Thoracic aorta (tissue), 2 donors: ENCODE measurements around the gene ST6GAL1. TPM values are rescaled to one million over a fixed set of nuclear protein-coding genes. Genes with fewer than 3 reads are reported as not detected.
"Not testable (repeated sequence)": the region's sequence is repeated elsewhere in the genome, so short reads cannot be mapped to it uniquely, and the experiment has no call there.

Experiments used
- ATAC-seq: fragments of 150-250 bp; one replicate; pipeline ENCODE4 v1.8.0; 2017; ENCODE audit warnings: low read depth; ENCODE audit not compliant: insufficient number of reproducible peaks, low FRiP score
- DNase-seq: peaks from one replicate; pipeline ENCODE4 v3.0.0-alpha.2; 2020; ENCODE audit warnings: low spot score
- H3K27ac ChIP-seq, 2 donors: fragments of 200-600 bp; sonication (generic); 1 replicate in 1 of 2; 2 replicates in 1 of 2; pipeline ENCODE4 v1.5.1; 2016; ENCODE audit warnings: mild to moderate bottlenecking in 2 of 2, moderate library complexity in 2 of 2
- H3K27me3 ChIP-seq: fragments of 200-600 bp; sonication (generic); replicated peaks from 2 replicates; pipeline ENCODE4 v1.6.0; 2016; ENCODE audit warnings: mild to moderate bottlenecking; ENCODE audit not compliant: insufficient read depth
- H3K36me3 ChIP-seq: fragments of 200-600 bp; sonication (generic); one replicate; pipeline ENCODE4 v1.5.1; 2016
- H3K4me1 ChIP-seq, 2 donors: fragments of 200-600 bp; sonication (generic); 1 replicate in 1 of 2; 2 replicates in 1 of 2; pipeline versions ENCODE4 v1.5.1 to v1.6.0; 2016; ENCODE audit warnings: low read depth in 2 of 2, mild to moderate bottlenecking in 1 of 2; ENCODE audit not compliant: control insufficient read depth in 1 of 2
- H3K4me3 ChIP-seq: fragments of 200-600 bp; sonication (generic); 2 replicates; pipeline ENCODE4 v1.5.1; 2016; ENCODE audit warnings: mild to moderate bottlenecking
- H3K9me3 ChIP-seq: fragments of 200-600 bp; sonication (generic); 2 replicates; pipeline ENCODE4 v1.5.1; 2016
- CTCF ChIP-seq: fragments of 200-600 bp; sonication (generic); IDR thresholded peaks from one replicate; pipeline ENCODE4 v1.5.1; 2019; ENCODE audit warnings: antibody characterized with exemption
- total RNA-seq, 2 donors: library from RNA; depleted of rRNA; stranded (reverse); fragments of >200 nt; gene quantifications; one replicate each; pipeline versions ENCODE4 v1.1.0 to v1.2.3, GENCODE V29; 2016

The ST6GAL1 gene
- total RNA-seq, 2 donors from 2014 or later, result 89.5 to 141 TPM

GRCh38 chr3:186886202-186886981 is 43.9 kb upstream of the ST6GAL1 start:
- ATAC-seq (no peak), DNase-seq (no peak)
- Histone ChIP-seq H3K4me3 (no peak overlapping the region), H3K36me3 (no peaks in the 10 kb centered on the region), H3K9me3 (no peaks in the 10 kb centered on the region), H3K27ac (no peak overlapping the region), H3K27me3 (no peaks in the 10 kb centered on the region), H3K4me1 (no peaks in the 10 kb centered on the region)
- no peak for TF ChIP-seq CTCF

GRCh38 chr3:186887507-186887938 is 42.8 kb upstream of the ST6GAL1 start:
- not testable (repeated sequence) for DNase-seq, ATAC-seq, H3K9me3 ChIP-seq, H3K4me3 ChIP-seq, H3K27me3 ChIP-seq, H3K4me1 ChIP-seq, H3K27ac ChIP-seq, H3K36me3 ChIP-seq

DNA sequence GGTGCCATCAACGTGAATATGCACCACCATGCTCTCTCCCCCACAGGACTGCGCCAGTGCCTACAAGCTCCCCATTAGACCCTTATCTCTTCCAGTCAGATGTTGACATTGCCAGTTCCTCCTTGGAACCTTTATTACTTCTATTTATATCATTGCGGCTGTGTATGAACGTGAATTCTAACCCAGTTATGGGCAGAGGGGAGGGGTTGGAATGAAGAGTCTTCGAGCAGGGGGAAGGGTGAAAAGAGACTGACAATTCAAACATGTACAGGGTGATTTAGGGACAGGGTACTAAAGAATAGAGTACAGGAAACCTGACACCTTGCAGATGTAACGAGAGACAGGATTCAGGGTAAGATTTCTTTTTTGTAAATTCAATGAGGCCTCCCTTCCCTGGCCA is 41.8 kb upstream of the ST6GAL1 start:
- Histone ChIP-seq H3K27me3 (no peaks in the 10 kb centered on the region), H3K9me3 (no peaks in the 10 kb centered on the region), H3K36me3 (no peaks in the 10 kb centered on the region), H3K4me1 (no peaks in the 10 kb centered on the region), H3K27ac (no peak overlapping the region), H3K4me3 (no peak overlapping the region)
- no peak for ATAC-seq
- no peak for DNase-seq
- TF ChIP-seq CTCF, result no peak

DNA sequence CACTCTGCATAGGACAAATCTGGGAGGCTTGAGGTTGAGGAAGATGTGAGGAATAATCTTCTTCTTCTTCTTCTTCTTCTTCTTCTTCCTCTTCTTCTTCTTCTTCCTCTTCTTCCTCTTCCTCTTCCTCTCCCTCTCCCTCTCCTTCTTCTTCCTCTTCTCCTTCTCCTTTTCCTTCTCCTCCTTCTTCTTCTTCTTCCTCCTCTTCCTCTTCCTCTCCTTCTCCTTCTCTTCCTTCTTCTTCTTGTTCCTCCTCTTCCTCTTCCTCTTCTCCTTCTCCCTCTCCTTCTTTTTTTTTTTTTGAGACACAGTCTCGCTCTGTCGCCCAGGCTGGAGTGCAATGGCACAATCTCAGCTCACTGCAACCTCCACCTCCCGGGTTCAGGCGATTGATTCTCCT is 40.6 kb upstream of the ST6GAL1 start:
- H3K4me1 ChIP-seq, DNase-seq, H3K27me3 ChIP-seq, H3K36me3 ChIP-seq, H3K27ac ChIP-seq, ATAC-seq, H3K9me3 ChIP-seq, H3K4me3 ChIP-seq: not testable (repeated sequence)

- Histone ChIP-seq H3K36me3 (no peaks in the 10 kb centered on the region), H3K9me3 (no peaks in the 10 kb centered on the region), H3K4me1 (no peaks in the 10 kb centered on the region), H3K4me3 (no peak overlapping the region), H3K27me3 (no peaks in the 10 kb centered on the region), H3K27ac (no peak overlapping the region)
- DNase-seq (no peak), ATAC-seq (no peak)
- no peak for TF ChIP-seq CTCF
These were observed 39.4 kb upstream of the ST6GAL1 start for GRCh38 chr3:186890911-186891310.

DNA sequence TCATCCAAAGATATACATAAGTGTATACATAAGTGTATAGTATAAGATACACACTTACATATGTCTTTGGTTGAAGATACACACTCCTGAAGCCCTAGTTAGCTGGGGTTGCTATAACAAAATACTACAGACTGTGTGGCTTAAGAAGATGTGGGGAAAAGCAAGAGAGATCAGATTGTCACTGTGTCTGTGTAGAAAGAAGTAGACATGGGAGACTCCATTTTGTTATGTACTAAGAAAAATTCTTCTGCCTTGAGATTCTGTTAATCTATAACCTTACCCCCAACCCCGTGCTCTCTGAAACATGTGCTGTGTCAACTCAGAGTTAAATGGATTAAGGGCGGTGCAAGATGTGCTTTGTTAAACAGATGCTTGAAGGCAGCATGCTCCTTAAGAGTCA is 37.3 kb upstream of the ST6GAL1 start:
- H3K27me3 ChIP-seq, H3K36me3 ChIP-seq, H3K27ac ChIP-seq, H3K4me1 ChIP-seq, H3K4me3 ChIP-seq, ATAC-seq, H3K9me3 ChIP-seq, DNase-seq: not testable (repeated sequence)

- ATAC-seq (no peak), DNase-seq (no peak)
- H3K36me3 ChIP-seq, result no peaks in the 10 kb centered on the region
- no peaks in the 10 kb centered on the region for H3K27me3 ChIP-seq
- no peaks in the 10 kb centered on the region for H3K4me1 ChIP-seq
- H3K9me3 ChIP-seq, result no peaks in the 10 kb centered on the region
- no peak overlapping the region for H3K4me3 ChIP-seq
- TF ChIP-seq CTCF, result no peak
- H3K27ac ChIP-seq, result no peak overlapping the region
These were observed 34.9 kb upstream of the ST6GAL1 start for GRCh38 chr3:186895406-186895805.
